ENCODE measurements around the gene ARFRP1.

GRCh38 chr20:63679799-63680305 lies 27.9 kb downstream of the ARFRP1 start:
- TF ChIP-seq CTCF (conservative IDR thresholded peaks at IDR 0.05; ENCODE audit: low read length): no peak
- no peak for TF ChIP-seq EZH2phosphoT487 (IDR thresholded peaks at IDR 0.05; ENCODE audit: borderline replicate concordance, low read depth, low read length)
